Heart left ventricle (tissue), 13 donors: ENCODE results near the gene IFT80.

Source experiments
- CTCF ChIP-seq, 12 donors: fragments of 200-600 bp; sonication (generic) in 4 of 12; IDR thresholded peaks; one replicate each; pipeline versions ENCODE4 v1.5.0 to v1.8.0; 2018 to 2022; ENCODE audit warnings: antibody characterized with exemption in 12 of 12, mild to moderate bottlenecking in 5 of 12
- POLR2A ChIP-seq, 2 donors: fragments of 450-650 bp; IDR thresholded peaks; one replicate each; pipeline ENCODE4 v1.6.1; 2017; ENCODE audit warnings: antibody characterized with exemption in 2 of 2, mild to moderate bottlenecking in 2 of 2, moderate library complexity in 2 of 2
- donor health status: ischemic (EF 13 %, LVEDD 7.1; RV severe dilation, severe dysfunction).
- donor health status: DM: no; HTN: yes; CAD: no.
- donor health status: DM: no; HTN: no; CAD: no.
- donor health status: ischemic (EF 25% LVEDD 6.9; RV normal size, moderate dysfunction).
- donor health status: ischemic (EF 25% LVEDD 5.7; RV mildly dilated, moderate dysfunction).
- donor health status: ischemic (EF 35%, LVEDD 5.7; RV mildly dilated, moderate dysfunction).
- donor health status: nonischemic (EF 11% LVEDD 7.7; RV severe dilation, severe dysfunction).
- donor health status: DM: yes; HTN: yes; CAD: no.
- donor health status: PGD.
- donor health status: ischemic (EF 29% LVEDD 5.4; RV normal size, mild dysfunction).
- donor health status: nonischemic (EF 23%, LVEDD 6.1; RV moderate dilation, normal function).

GRCh38 chr3:160245261-160245800 lies 153.7 kb downstream of the IFT80 start:
- TF ChIP-seq CTCF (IDR thresholded peaks at IDR 0.05) (no peak), POLR2A (IDR thresholded peaks at IDR 0.05) (no peak)
